GM13976 (cell line): ENCODE data around the gene ERCC1.

Source experiments
- DNase-seq: peaks from one replicate; pipeline ENCODE4 v3.0.0; 2012; ENCODE audit warnings: low spot score
- in situ Hi-C: fragments of 300-500 bp; cut with MboI; formaldehyde crosslinking; loops from one replicate; pipeline ENCODE4 v1.12.0; 2022; ENCODE audit warnings: low sequenced_read_pairs, mixed read lengths, inconsistent platforms; ENCODE audit not compliant: unreplicated experiment
- TF ChIP-seq, protein P1 (sequence below): IDR thresholded peaks from 2 replicates; pipeline ENCODE4 v1.5.1; 2012; ENCODE audit warnings: borderline replicate concordance, mild to moderate bottlenecking; ENCODE audit not compliant: insufficient read depth; ENCODE audit errors: extremely low read depth, missing control alignments, control extremely low read depth

The ERCC1 gene

DNA sequence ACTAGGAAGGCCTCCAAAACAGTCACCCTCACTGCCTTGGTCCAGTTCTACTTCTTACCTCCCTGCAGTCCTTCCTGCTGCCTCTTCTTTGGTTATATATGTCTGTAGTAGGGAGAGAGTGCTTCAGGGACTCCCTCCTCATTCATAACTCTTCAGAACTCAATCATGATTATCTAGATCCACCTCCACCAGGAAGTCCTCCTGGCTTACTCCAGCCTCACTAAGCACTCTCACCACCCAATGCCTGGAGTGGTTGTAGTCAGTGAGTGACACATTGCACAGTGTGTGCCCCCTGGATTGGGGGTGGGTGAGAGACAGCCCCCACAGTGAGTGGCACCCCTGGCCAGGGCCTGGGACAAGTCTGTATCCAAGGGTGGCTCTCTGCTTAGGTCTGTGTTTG lies 34.1 kb upstream of the ERCC1 start:
- TF ChIP-seq, protein P1, sequence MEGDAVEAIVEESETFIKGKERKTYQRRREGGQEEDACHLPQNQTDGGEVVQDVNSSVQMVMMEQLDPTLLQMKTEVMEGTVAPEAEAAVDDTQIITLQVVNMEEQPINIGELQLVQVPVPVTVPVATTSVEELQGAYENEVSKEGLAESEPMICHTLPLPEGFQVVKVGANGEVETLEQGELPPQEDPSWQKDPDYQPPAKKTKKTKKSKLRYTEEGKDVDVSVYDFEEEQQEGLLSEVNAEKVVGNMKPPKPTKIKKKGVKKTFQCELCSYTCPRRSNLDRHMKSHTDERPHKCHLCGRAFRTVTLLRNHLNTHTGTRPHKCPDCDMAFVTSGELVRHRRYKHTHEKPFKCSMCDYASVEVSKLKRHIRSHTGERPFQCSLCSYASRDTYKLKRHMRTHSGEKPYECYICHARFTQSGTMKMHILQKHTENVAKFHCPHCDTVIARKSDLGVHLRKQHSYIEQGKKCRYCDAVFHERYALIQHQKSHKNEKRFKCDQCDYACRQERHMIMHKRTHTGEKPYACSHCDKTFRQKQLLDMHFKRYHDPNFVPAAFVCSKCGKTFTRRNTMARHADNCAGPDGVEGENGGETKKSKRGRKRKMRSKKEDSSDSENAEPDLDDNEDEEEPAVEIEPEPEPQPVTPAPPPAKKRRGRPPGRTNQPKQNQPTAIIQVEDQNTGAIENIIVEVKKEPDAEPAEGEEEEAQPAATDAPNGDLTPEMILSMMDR = no peak
- DNase-seq = no peak
- in situ Hi-C loops = no loop called here

DNA sequence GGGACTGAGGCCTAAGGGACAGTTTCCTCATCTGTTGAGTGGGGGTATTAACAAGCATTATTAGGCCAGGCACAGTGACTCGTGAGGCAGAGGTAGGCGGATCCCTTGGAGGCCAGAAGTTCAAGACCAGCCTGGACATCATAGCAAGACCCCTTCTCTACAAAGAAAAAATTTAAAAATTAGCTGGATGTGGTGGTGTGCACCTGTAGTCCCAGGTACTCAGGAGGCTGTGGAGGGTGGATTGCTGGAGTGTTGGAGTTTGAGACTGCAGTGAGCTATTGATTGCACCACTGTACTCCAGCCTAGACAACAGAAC lies 32.7 kb upstream of the ERCC1 start:
- DNase-seq = no peak
- TF ChIP-seq, protein P1 = no peak
- in situ Hi-C loops = no loop called here

DNA sequence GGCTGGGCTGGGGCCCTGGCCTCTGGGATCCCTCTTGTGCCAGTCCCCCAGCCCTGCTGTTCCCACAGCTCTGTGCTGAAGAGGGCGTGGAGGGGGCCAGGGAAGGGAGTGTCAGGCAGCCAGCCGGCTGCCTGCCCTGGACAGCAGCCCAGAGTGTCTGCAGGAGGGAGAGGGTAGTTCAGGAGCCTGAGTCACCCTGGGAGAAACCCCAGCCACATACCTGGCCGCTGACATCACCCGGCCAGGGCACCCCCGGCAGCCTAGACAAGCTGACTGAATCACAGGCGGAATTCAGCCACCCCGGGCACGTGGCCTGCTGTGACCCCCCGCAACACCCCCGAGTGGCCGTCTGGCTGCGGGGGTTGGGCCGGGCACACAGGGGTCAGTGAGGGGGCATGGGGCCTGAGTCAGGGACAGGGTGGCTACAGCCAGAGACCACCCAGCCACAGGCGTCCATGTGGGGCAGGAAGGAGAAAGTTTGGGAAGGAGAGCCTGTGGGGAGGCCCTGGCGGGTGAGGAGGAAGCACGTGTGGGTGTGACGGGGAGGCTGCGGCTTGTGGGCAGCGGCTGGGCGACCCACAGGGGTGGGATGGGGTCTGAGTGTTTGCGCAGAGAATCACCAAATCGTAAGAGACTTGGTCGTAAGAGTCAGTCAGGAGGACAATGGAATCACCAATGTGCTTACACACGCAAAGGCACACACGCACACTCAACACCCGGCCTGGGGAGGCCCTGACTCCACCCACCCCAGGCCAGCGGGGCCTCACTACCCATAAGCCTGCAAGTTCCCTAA lies 32.2 kb upstream of the ERCC1 start:
- peak; percentile 82 for DNase-seq
- in situ Hi-C loops = no loop called here
- TF ChIP-seq, protein P1 = no peak

DNA sequence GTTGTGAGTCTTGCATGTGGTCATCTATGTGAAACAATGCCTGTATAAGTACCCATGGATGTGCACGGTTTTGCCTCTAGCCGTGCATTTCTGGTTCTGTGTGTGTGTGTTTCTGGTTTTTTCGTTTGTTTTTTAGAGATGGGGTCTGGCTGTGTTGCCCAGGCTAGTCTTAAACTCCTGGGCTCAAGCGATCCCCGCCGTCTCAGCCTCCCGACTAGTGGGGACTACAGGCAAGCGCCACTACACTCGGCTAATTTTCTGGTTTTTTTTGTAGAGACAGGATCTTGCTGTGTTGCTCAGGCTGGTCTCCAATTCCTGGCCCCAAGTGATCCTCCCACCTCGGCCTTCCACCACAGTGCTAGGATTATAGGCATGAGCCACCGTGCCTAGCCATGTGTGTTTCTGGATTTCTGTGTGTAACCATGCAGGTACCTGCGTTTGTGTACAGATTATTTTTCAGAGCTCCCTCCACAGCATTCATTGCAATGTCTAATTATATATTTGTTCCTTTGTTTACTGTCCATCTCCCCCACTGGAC lies 28.2 kb upstream of the ERCC1 start:
- TF ChIP-seq, protein P1 = no peak
- DNase-seq = no peak
- in situ Hi-C loops = no loop called here

DNA sequence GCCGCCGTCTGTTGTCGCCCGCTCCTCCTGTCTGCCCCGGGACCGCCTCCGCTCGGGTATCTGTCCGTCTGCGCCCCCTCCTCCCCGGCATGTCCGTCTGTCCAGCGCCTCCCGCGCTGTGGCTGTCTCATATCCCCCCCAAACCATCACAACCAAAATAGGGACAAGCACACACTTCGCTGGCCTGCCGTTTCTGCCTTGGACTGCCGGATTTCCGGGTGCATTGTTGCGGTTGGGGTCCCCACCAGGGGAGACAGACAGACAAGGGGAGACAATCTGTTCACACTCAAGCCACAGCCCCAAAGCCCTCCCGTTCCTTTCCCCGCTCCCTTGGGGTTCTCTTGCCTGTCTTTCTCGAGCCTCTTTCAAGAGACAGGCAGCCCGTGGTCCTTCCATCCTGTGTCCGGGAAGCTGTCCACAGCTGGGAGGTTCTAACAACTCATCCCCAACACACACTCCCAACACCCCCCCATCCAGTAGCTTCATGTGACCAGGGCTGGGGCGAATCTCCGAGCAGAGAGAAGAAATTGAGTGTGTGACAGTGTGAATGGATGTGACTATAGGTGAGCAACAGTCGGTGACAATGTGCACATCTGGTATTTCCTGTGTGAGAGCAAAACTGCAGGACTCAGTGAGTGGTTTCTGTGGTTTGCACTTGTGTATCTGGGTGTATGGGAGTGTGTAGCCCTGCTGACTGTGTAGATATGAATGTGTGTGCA lies 27.6 kb upstream of the ERCC1 start:
- in situ Hi-C loops = no loop called here
- no peak for DNase-seq

DNA sequence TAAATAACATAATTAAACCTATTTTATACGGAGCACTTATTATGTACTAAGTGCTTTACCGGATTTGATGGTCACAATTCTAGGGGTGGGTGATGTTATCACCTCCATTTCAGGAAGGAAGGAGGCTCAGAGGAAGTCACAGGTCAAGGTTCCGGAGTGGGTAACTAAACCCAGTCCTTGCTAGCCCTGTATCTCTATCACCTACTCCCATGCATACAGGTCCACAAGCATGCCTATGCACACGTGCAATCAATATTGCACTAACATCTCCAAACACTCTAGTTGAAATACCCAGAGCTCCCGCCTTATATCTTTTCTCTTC lies 26.3 kb upstream of the ERCC1 start:
- in situ Hi-C loops = no loop called here
- no peak for DNase-seq
- TF ChIP-seq, protein P1 = no peak

More for the DNA sequence above, 27.6 kb upstream of the ERCC1 start:
- TF ChIP-seq, protein P1 = peak; percentile 1
